Hair follicle dermal papilla cell (primary cell): ENCODE results near the gene CASD1. TPM values are rescaled to one million over a fixed set of nuclear protein-coding genes. Genes with fewer than 3 reads are reported as not detected.

ENCODE experiments used
- small RNA-seq: library from RNA; depleted of rRNA; stranded (forward); fragments of <200 nt; gene quantifications from one replicate; pipeline ENCODE3, GENCODE V24; 2012
- total RNA-seq: library from RNA; depleted of rRNA; stranded (reverse); fragments of >200 nt; gene quantifications from 2 replicates; pipeline ENCODE4 v1.2.3, GENCODE V29; 2012

The CASD1 gene
- 14.6 and 18.5 TPM in 2 replicates for total RNA-seq

DNA sequence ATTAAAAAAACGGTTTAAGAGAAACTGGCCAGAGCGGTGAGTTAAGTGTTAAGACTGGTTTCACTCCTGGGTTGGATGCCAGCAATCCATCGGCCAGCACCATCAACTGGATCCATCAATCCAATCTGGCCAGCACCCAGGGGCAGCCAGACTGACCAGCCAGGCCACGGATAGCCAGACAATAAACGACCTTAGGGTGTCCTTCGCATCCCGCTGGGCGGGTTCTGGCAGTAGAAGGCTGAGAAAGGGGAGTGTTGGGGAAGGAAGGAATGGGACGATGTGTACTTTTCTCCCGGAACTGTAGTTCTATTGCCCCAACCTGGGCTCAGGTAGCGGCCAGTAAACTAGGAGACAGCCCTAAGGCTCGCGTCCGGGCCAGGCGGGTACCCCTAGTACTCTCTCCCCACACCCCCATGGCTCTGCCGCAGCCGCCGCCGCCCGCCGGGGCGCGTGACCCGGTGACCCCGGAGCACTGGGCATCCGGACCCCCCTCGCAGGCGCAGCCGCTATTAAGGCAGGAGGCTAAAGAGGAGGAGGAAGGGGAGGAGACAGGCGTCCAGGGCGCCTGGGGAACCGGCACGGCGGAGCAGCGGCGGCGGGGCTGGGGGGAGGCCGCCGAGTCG lies at the start of gene CASD1:
TSS of gene CASD1 (plus strand) at position 546 of the 623 bp plus-strand sequence. CDS start 276 bp downstream, outside the sequence.

Small RNA genes lying within 50 kb of the gene (small RNA-seq; reads per million reads assigned to genes)
- gene RNU6-1328P = not detected

Other genes starting within 250 kb of the CASD1 start
- 7,182 and 10,219 TPM in 2 replicates for gene COL1A2, start 114.9 kb upstream of the CASD1 start, total RNA-seq
- gene SGCE, start 146.3 kb downstream of the CASD1 start, total RNA-seq = 91.7 and 113 TPM in 2 replicates